HG03354 (cell line): ENCODE results near the gene RIPPLY1.

Experiments used
- ATAC-seq: cut with Tn5 transposase; IDR thresholded peaks from one replicate; pipeline ENCODE4 v1.9.1; 2021; ENCODE audit warnings: mild to moderate bottlenecking; ENCODE audit not compliant: unreplicated experiment, poor library complexity, severe bottlenecking

RIPPLY1 gene, protein sequence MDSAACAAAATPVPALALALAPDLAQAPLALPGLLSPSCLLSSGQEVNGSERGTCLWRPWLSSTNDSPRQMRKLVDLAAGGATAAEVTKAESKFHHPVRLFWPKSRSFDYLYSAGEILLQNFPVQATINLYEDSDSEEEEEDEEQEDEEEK

GRCh38 chrX:106903291-106903824 is at the start of gene RIPPLY1:
TSS of gene RIPPLY1 (minus strand) at chrX:106903341. CDS start at chrX:106903287, 54 bp downstream.
- ATAC-seq, result no peak

- ATAC-seq, result no peak
Observed at GRCh38 chrX:106952538-106952937, 49.4 kb upstream of the RIPPLY1 start.

DNA sequence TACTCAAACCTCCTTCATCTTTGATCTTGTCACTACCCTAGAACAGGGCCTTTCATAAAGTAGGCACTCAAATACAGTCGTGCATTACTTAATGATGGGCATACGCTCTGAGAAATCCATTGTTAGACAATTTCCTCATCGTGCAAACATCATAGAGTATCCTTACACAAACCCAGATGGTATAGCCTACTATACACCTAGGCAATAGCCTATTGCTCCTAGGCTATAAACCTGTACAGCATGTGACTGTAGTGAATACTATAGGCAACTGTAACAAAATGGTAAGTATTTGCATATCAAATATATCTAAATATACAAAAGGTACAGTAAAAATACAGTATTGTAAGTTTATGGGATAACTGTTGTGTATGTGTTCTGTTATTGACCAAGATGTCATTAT is 48.9 kb upstream of the RIPPLY1 start:
- ATAC-seq, result no peak

GRCh38 chrX:106951230-106951629 is 48.1 kb upstream of the RIPPLY1 start:
- ATAC-seq, result no peak

DNA sequence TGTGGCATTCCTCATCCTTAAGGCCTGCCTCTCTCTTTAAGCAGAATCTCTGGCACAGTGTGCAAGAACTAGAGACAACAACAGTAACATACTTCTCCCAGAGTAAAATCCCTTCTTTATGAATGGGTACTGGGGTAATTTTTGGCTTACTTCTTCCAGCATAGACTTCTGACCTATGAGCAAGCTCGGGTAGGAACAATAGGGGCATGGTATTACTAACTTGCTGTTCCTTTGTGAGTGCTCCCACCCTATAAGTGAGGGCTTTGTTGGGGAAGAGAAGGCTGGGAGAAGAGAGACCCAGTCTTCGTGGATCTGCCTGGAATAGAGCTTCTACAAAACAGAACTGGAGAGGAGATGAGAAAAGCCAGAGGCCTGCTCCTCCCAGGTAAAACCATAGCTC is 47.2 kb upstream of the RIPPLY1 start:
- no peak for ATAC-seq

DNA sequence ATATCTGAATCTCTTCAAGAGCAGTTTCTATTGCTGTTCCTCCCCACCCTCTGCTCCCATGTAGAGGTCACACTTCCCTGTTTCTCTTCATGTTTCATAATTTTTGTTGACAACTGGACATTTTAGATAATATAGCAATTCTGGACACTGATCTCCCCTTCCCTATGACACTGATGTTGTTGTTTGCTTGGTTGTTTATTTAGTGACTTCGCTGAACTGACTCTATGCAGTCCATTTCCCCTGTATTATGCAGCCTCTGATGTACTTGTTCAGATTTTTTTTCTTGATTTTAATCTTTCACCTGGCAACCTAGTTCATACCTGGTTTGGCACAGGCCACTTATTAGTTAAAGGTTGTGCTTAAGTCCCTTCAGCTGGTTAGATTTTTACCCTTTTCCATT is 46.2 kb upstream of the RIPPLY1 start:
- ATAC-seq, result no peak

- no peak for ATAC-seq
Observed at GRCh38 chrX:106948641-106949040, 45.5 kb upstream of the RIPPLY1 start.

GRCh38 chrX:106946464-106946863 is 43.3 kb upstream of the RIPPLY1 start:
- ATAC-seq, result no peak

DNA sequence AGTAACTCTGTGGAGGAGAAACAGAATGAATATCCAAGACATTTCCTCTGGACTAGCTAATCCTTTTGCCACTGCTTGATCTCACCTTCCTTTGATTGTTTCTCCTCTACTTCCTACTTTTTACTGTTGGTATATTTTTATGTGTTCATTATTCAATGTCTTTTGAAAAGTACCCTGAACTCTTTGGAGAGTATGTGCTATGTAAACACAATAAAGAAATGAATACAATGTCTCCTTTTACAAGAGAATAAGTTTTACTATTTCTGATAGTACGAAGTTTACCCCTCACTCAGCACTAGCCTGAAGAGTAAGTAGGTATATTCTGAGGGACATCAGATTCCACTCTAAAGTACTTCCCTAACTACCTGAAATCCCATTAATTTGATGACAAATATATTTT is 36.9 kb upstream of the RIPPLY1 start:
- ATAC-seq, result no peak

DNA sequence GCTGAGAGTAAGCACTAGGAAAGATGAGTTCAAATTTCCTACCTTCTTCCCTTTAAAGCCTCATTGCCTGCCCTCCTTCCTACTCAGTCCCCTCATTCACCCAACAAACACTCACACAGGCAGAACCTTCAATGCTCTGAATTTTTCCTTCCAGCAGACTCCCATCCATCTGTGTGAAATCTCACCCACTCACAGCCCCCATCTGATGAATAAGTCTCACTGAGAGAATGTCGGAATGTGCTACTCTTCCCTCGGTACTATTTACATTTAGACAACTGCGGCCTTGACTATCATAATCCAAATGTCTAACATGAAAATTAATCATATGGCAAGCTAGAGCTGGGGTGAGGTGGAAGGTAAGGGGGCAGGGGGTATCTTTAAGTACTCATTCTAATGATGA is 36.4 kb upstream of the RIPPLY1 start:
- no peak for ATAC-seq

- ATAC-seq, result no peak
Observed at GRCh38 chrX:106936246-106936645, 33.1 kb upstream of the RIPPLY1 start.

GRCh38 chrX:106935175-106935574 is 32.0 kb upstream of the RIPPLY1 start:
- ATAC-seq, result no peak

- no peak for ATAC-seq
Observed at GRCh38 chrX:106933538-106933961, 30.4 kb upstream of the RIPPLY1 start.

DNA sequence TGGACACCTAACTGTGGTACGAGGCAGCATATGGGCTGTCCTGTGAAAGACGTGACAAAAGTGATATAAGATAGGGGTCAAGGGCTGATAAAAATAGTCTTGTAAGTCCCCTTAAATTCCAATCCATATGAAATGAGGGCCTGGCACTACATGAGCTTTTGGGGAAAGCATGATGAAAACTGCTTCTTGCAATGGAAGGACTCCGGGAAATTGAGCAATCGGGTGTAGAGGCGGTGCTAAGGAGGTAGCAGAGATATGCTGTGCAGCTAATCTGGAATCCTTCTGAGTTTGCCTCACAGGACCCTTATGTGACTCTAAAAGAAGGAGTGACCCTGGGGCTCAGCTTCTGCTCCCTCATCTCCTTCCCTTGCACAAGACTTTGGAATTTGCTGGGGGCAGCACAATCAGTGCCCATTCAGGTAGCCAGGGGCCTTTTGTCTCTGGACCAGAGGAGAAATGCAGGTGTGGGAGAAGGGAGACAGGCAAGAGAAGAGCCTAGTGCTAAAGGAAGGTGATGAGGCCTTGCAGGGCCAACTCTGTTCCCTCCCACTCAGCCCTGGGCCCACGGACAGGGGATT is 29.9 kb upstream of the RIPPLY1 start:
- ATAC-seq, result no peak

- ATAC-seq, result no peak
Observed at GRCh38 chrX:106932492-106932923, 29.4 kb upstream of the RIPPLY1 start.

DNA sequence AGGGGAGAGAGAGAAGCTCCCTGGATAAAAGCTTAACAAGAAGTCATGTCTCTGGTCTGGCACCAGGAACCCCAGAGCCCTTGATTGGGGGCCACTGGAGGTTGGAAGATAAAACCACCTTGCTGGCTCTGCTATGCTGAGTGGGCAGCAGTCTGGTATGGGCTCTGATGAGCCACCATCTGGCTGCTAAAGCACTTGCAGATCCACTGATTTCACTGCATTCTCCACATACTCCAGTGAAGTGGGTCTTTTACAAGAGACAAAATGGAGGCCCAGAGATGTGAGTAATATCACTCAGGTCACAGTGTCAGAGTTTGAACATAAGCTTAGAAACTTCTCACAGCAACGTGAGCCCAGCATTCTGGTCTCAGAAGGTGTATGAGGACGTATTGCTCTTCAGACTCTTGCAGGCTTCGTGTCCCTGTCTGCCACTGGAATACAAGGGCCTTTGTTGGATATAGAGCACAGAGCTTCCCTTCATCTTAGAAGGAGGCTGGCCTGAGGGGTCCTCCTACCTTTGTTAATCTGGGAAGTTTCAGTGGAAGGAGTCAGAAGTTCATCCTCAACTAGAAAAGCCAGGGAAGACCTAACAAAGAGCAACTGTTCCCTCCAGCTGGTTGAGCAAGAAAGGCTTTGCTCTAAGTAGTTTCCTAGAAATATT is 28.8 kb upstream of the RIPPLY1 start:
- ATAC-seq, result no peak

- no peak for ATAC-seq
Observed at GRCh38 chrX:106928227-106928626, 25.1 kb upstream of the RIPPLY1 start.

DNA sequence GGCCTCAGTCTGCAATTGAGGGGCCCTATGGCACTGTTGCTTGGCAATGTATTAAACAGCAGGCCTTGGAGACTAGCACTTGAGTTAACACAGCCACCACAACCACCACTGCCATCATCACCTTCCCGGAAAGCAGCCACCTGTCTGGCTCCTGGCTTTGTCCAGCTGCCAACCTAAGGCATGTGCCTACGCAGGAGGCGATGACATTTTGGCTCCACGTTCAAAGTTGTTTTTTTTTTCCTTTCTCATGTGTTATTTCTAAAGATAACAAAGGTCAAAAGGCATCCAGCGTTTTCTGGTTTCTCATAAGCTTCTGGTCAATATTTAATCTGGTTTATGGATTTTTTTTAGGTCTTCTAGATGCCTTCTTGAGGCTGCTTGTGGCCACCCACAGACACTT is 24.6 kb upstream of the RIPPLY1 start:
- no peak for ATAC-seq

GRCh38 chrX:106927023-106927422 is 23.9 kb upstream of the RIPPLY1 start:
- no peak for ATAC-seq

- ATAC-seq, result no peak
Observed at GRCh38 chrX:106921637-106922036, 18.5 kb upstream of the RIPPLY1 start.

DNA sequence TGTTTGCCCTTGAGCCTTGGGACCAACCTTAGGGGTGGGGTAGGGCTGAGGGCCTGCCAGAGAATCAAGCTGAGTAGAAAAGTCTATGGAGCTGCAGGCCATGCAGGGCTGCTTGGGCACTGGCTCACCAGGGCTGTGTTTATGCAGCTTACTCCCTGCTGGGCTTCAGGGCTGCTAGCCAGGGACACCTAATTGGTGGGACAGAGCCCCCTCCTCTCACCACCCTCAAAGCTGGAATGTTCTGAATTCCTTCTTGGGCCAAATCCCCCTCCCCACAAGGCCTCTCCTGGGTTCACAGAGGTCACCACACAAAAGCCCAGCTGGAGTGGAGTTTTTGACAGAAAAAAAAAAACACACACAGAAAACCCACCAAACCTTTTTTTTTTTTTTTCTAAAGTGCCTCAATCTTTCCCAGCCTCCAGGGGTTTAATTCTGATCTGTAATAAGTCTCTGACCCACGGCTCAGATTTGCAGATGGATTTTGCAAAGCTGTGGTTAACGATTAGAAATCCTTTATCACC is 16.9 kb upstream of the RIPPLY1 start, which contains the start of gene CLDN2:
Gene CLDN2 (plus strand): TSS at position 471 of the 521 bp plus-strand sequence. CDS start 7,827 bp downstream, outside the sequence.
- no peak for ATAC-seq
